Measurements from ENCODE around the gene PTPRU.

PTPRU gene

GRCh38 chr1:29343476-29343875 is 107.2 kb downstream of the PTPRU start:
- DNase-seq, result no peak

GRCh38 chr1:29343908-29344307 is 107.6 kb downstream of the PTPRU start:
- no peak for DNase-seq

GRCh38 chr1:29344336-29344735 is 108.0 kb downstream of the PTPRU start:
- no peak for DNase-seq

- no peak for DNase-seq
Observed at GRCh38 chr1:29346576-29346975, 110.3 kb downstream of the PTPRU start.

GRCh38 chr1:29349871-29350491 is 113.7 kb downstream of the PTPRU start:
- DNase-seq, result no peak

- no peak for DNase-seq
Observed at GRCh38 chr1:29352719-29353420, 116.5 kb downstream of the PTPRU start.

GRCh38 chr1:29354511-29355098 is 118.3 kb downstream of the PTPRU start:
- DNase-seq, result no peak

- no peak for DNase-seq
Observed at GRCh38 chr1:29355375-29355774, 119.1 kb downstream of the PTPRU start.

- DNase-seq, result no peak
Observed at GRCh38 chr1:29356663-29357062, 120.3 kb downstream of the PTPRU start.

GRCh38 chr1:29357452-29357851 is 121.1 kb downstream of the PTPRU start:
- no peak for DNase-seq

GRCh38 chr1:29358183-29358582 is 121.9 kb downstream of the PTPRU start:
- no peak for DNase-seq

- no peak for DNase-seq
Observed at GRCh38 chr1:29360768-29361167, 124.4 kb downstream of the PTPRU start.

- DNase-seq, result no peak
Observed at GRCh38 chr1:29361686-29362085, 125.4 kb downstream of the PTPRU start.

GRCh38 chr1:29362116-29362515 is 125.8 kb downstream of the PTPRU start:
- no peak for DNase-seq

- DNase-seq, result no peak
Observed at GRCh38 chr1:29362764-29363163, 126.4 kb downstream of the PTPRU start.

- DNase-seq, result no peak
Observed at GRCh38 chr1:29363536-29363935, 127.2 kb downstream of the PTPRU start.

- DNase-seq, result no peak
Observed at GRCh38 chr1:29364101-29364678, 127.9 kb downstream of the PTPRU start.

GRCh38 chr1:29365906-29366670 is 129.8 kb downstream of the PTPRU start:
- no peak for DNase-seq

- no peak for DNase-seq
Observed at GRCh38 chr1:29368936-29369932, 132.9 kb downstream of the PTPRU start.

GRCh38 chr1:29370067-29370466 is 133.7 kb downstream of the PTPRU start:
- no peak for DNase-seq

GRCh38 chr1:29371332-29371731 is 135.0 kb downstream of the PTPRU start:
- DNase-seq, result no peak

GRCh38 chr1:29372108-29372507 is 135.8 kb downstream of the PTPRU start:
- no peak for DNase-seq

Measured in suppressor macrophage treated with lipopolysaccharide for 4 hours (primary cell).